Measurements from ENCODE around the gene FNDC11. TPM values are rescaled to one million over a fixed set of nuclear protein-coding genes. Genes with fewer than 3 reads are reported as not detected.

FNDC11 gene
- total RNA-seq, 1 experiment from 2014 or later, result 0.48 TPM

GRCh38 chr20:63529861-63530787 lies 23.8 kb upstream of the FNDC11 start:
- Histone ChIP-seq H3K4me1 (ENCODE audit: low read length) (no peaks in the 10 kb centered on the region), H3K9ac (ENCODE audit: low read length) (no peak overlapping the region), H3K9me3 (ENCODE audit: low read length) (no peaks in the 10 kb centered on the region), H3K9me2 (replicated peaks; ENCODE audit: insufficient read depth, low read length) (no peaks in the 10 kb centered on the region), H3K4me3 (ENCODE audit: low read length) (no peak overlapping the region), H3K27ac (ENCODE audit: low read length) (no peak overlapping the region), H3K79me2 (ENCODE audit: low read length) (no peaks in the 10 kb centered on the region), H3K4me2 (ENCODE audit: low read depth, low read length, poor library complexity, severe bottlenecking) (no peak overlapping the region), H3K36me3 (ENCODE audit: insufficient read depth, low read length) (no peaks in the 10 kb centered on the region), H3K27me3 (ENCODE audit: low read length) (no peaks in the 10 kb centered on the region), H2AFZ (ENCODE audit: low read length) (no peak overlapping the region), H4K20me1 (ENCODE audit: insufficient read depth, low read depth, low read length) (no peaks in the 10 kb centered on the region)
- DNase-seq, result no peak

- H2AFZ ChIP-seq (ENCODE audit: low read length), result no peak overlapping the region
- no peak overlapping the region for H3K4me2 ChIP-seq (ENCODE audit: low read depth, low read length, poor library complexity, severe bottlenecking)
- no peak overlapping the region for H3K27ac ChIP-seq (ENCODE audit: low read length)
- no peak overlapping the region for H3K4me3 ChIP-seq (ENCODE audit: low read length)
- H3K4me1 ChIP-seq (ENCODE audit: low read length), result no peaks in the 10 kb centered on the region
- no peaks in the 10 kb centered on the region for H4K20me1 ChIP-seq (ENCODE audit: insufficient read depth, low read depth, low read length)
- H3K36me3 ChIP-seq (ENCODE audit: insufficient read depth, low read length), result no peaks in the 10 kb centered on the region
- H3K79me2 ChIP-seq (ENCODE audit: low read length), result no peaks in the 10 kb centered on the region
- no peaks in the 10 kb centered on the region for H3K27me3 ChIP-seq (ENCODE audit: low read length)
- no peaks in the 10 kb centered on the region for H3K9me3 ChIP-seq (ENCODE audit: low read length)
- H3K9me2 ChIP-seq (replicated peaks; ENCODE audit: insufficient read depth, low read length), result no peaks in the 10 kb centered on the region
- no peak for DNase-seq
- H3K9ac ChIP-seq (ENCODE audit: low read length), result no peak overlapping the region
These were observed 23.2 kb upstream of the FNDC11 start for GRCh38 chr20:63530788-63531160.

GRCh38 chr20:63531686-63532448 lies 22.1 kb upstream of the FNDC11 start:
- H3K9me2 ChIP-seq (replicated peaks; ENCODE audit: insufficient read depth, low read length), result no peaks in the 10 kb centered on the region
- H3K4me3 ChIP-seq (ENCODE audit: low read length), result no peak overlapping the region
- H3K27me3 ChIP-seq (ENCODE audit: low read length), result no peaks in the 10 kb centered on the region
- H2AFZ ChIP-seq (ENCODE audit: low read length), result no peak overlapping the region
- no peak for DNase-seq
- no peak overlapping the region for H3K9ac ChIP-seq (ENCODE audit: low read length)
- no peak overlapping the region for H3K27ac ChIP-seq (ENCODE audit: low read length)
- H3K4me2 ChIP-seq (ENCODE audit: low read depth, low read length, poor library complexity, severe bottlenecking), result no peak overlapping the region
- H3K4me1 ChIP-seq (ENCODE audit: low read length), result peaks cover 3% of the 10 kb centered on the region
- H3K9me3 ChIP-seq (ENCODE audit: low read length), result no peaks in the 10 kb centered on the region
- no peaks in the 10 kb centered on the region for H4K20me1 ChIP-seq (ENCODE audit: insufficient read depth, low read depth, low read length)
- no peaks in the 10 kb centered on the region for H3K36me3 ChIP-seq (ENCODE audit: insufficient read depth, low read length)
- no peaks in the 10 kb centered on the region for H3K79me2 ChIP-seq (ENCODE audit: low read length)

- Histone ChIP-seq H2AFZ (ENCODE audit: low read length) (no peak overlapping the region), H3K4me2 (ENCODE audit: low read depth, low read length, poor library complexity, severe bottlenecking) (no peak overlapping the region), H3K27ac (ENCODE audit: low read length) (no peak overlapping the region), H3K9ac (ENCODE audit: low read length) (no peak overlapping the region), H4K20me1 (ENCODE audit: insufficient read depth, low read depth, low read length) (no peaks in the 10 kb centered on the region), H3K4me3 (ENCODE audit: low read length) (no peak overlapping the region), H3K9me3 (ENCODE audit: low read length) (no peaks in the 10 kb centered on the region), H3K27me3 (ENCODE audit: low read length) (no peaks in the 10 kb centered on the region), H3K4me1 (ENCODE audit: low read length) (peaks cover 10% of the 10 kb centered on the region), H3K79me2 (ENCODE audit: low read length) (no peaks in the 10 kb centered on the region), H3K36me3 (ENCODE audit: insufficient read depth, low read length) (no peaks in the 10 kb centered on the region), H3K9me2 (replicated peaks; ENCODE audit: insufficient read depth, low read length) (no peaks in the 10 kb centered on the region)
- no peak for DNase-seq
These were observed 21.4 kb upstream of the FNDC11 start for GRCh38 chr20:63532449-63532971.

GRCh38 chr20:63533388-63533787 lies 20.6 kb upstream of the FNDC11 start:
- no peak for DNase-seq
- Histone ChIP-seq H3K27ac (ENCODE audit: low read length) (no peak overlapping the region), H3K79me2 (ENCODE audit: low read length) (no peaks in the 10 kb centered on the region), H3K27me3 (ENCODE audit: low read length) (no peaks in the 10 kb centered on the region), H3K36me3 (ENCODE audit: insufficient read depth, low read length) (no peaks in the 10 kb centered on the region), H3K9ac (ENCODE audit: low read length) (no peak overlapping the region), H3K9me2 (replicated peaks; ENCODE audit: insufficient read depth, low read length) (no peaks in the 10 kb centered on the region), H3K4me3 (ENCODE audit: low read length) (no peak overlapping the region), H3K4me2 (ENCODE audit: low read depth, low read length, poor library complexity, severe bottlenecking) (no peak overlapping the region), H3K9me3 (ENCODE audit: low read length) (no peaks in the 10 kb centered on the region), H2AFZ (ENCODE audit: low read length) (no peak overlapping the region), H4K20me1 (ENCODE audit: insufficient read depth, low read depth, low read length) (no peaks in the 10 kb centered on the region), H3K4me1 (ENCODE audit: low read length) (peaks cover 16% of the 10 kb centered on the region)

GRCh38 chr20:63533871-63534393 lies 20.0 kb upstream of the FNDC11 start:
- Histone ChIP-seq H3K79me2 (ENCODE audit: low read length) (no peaks in the 10 kb centered on the region), H3K4me2 (ENCODE audit: low read depth, low read length, poor library complexity, severe bottlenecking) (no peak overlapping the region), H3K9me3 (ENCODE audit: low read length) (no peaks in the 10 kb centered on the region), H3K9me2 (replicated peaks; ENCODE audit: insufficient read depth, low read length) (no peaks in the 10 kb centered on the region), H2AFZ (ENCODE audit: low read length) (no peak overlapping the region), H3K4me3 (ENCODE audit: low read length) (no peak overlapping the region), H3K27ac (ENCODE audit: low read length) (no peak overlapping the region), H3K9ac (ENCODE audit: low read length) (no peak overlapping the region), H4K20me1 (ENCODE audit: insufficient read depth, low read depth, low read length) (no peaks in the 10 kb centered on the region), H3K4me1 (ENCODE audit: low read length) (peaks cover 21% of the 10 kb centered on the region), H3K36me3 (ENCODE audit: insufficient read depth, low read length) (no peaks in the 10 kb centered on the region), H3K27me3 (ENCODE audit: low read length) (no peaks in the 10 kb centered on the region)
- no peak for DNase-seq

- no peak for DNase-seq
- H3K79me2 ChIP-seq (ENCODE audit: low read length), result no peaks in the 10 kb centered on the region
- H3K36me3 ChIP-seq (ENCODE audit: insufficient read depth, low read length), result no peaks in the 10 kb centered on the region
- H3K27ac ChIP-seq (ENCODE audit: low read length), result no peak overlapping the region
- peaks cover 23% of the 10 kb centered on the region for H3K4me1 ChIP-seq (ENCODE audit: low read length)
- no peak overlapping the region for H2AFZ ChIP-seq (ENCODE audit: low read length)
- H3K4me3 ChIP-seq (ENCODE audit: low read length), result no peak overlapping the region
- H3K4me2 ChIP-seq (ENCODE audit: low read depth, low read length, poor library complexity, severe bottlenecking), result no peak overlapping the region
- H3K9me3 ChIP-seq (ENCODE audit: low read length), result no peaks in the 10 kb centered on the region
- H3K9me2 ChIP-seq (replicated peaks; ENCODE audit: insufficient read depth, low read length), result no peaks in the 10 kb centered on the region
- H3K27me3 ChIP-seq (ENCODE audit: low read length), result no peaks in the 10 kb centered on the region
- H4K20me1 ChIP-seq (ENCODE audit: insufficient read depth, low read depth, low read length), result no peaks in the 10 kb centered on the region
- H3K9ac ChIP-seq (ENCODE audit: low read length), result no peak overlapping the region
These were observed 19.5 kb upstream of the FNDC11 start for GRCh38 chr20:63534427-63534830.

Measured in Karpas-422 (cell line).